HG02938 (cell line): ENCODE data around the gene SCML1.

Experiments used
- ATAC-seq: cut with Tn5 transposase; IDR thresholded peaks from one replicate; pipeline ENCODE4 v1.9.1; 2021; ENCODE audit warnings: mild to moderate bottlenecking, moderate library complexity; ENCODE audit not compliant: unreplicated experiment

The SCML1 gene

DNA sequence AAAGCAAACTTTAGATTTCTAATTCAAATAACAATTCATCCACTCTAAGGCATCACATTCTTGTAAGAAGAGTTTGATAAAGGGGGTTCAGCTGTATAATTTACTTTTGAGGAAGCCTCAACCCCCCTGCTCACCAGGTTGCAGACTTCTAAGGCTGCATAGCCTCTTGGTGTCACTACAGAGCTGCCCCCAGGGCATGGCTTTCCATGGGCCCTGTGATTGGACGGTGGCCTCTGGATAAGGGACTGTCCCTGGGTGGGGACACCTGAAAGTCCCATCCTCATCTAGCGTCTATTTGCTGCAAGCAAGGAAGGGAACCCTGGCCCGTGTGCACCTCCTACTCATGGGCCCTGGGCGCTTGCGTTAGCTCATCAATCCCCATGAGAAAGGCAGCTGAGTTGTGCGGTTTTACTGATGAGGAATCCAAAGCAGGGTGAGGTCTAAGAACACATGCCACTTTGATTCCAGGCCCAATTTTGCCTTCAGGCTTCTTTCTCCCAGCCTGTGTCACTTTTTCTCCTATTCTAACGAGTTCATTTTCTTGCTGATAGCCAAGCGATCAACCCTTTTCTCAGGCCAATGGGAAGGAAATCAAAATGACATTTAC lies 51.8 kb downstream of the SCML1 start:
- ATAC-seq, result no peak

DNA sequence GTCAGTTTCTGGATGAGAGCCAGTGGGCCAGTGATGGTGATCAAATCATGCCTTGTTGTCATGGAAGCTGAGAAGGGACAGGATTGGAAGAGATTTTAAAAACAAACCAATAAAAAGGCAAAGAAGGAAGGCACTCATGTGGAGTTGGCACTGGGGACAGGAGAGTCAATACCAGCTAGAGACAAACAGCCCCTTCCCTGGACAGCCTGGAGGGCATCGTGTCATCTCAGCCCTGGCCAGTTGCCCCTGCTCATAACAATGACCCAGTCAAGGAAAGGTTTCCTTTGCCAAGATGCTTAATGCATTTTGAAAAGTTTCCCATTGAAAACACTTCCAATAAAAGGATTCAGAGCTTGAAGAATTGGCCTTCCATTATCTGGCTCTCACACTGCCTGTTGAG lies 55.5 kb downstream of the SCML1 start:
- no peak for ATAC-seq

DNA sequence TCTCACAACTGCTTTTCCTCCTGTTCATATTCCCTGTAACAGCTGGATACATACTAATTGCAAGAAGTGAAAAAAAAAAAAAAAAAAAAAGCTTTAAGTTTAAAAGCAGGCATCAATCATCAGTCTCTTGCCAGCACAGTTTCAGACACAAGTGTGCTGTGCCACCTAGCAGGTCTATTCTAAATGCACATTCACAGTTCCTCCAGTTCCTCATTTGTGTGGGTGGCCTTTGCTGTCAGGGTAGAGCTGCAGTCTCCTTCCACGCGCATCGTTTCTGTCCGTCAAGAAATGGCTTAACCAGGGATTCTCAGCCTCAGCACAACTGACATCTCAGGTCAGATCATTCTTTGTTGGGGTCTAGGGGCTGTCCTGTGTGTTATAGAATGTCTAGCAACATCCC lies 61.6 kb downstream of the SCML1 start:
- ATAC-seq, result no peak

DNA sequence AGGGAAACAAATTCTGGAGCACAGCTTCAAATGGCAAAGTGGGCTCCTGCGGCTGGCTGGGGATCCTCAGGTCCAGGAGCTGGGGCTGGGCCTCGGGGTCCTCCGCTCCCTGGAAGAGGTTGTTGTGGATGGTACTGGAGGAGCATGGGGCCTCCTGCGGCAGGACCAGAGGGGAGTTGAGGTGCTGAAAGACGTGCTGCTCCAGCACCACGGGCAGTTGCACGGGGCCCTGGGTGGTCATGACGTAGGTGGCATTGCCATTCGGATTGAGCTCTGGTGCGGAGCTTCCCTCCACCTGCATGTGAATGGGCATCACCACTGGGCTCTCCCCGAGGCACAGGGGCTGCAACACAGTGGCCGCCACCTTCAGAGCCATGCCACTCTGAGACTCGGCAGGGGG lies 64.1 kb downstream of the SCML1 start:
- no peak for ATAC-seq

DNA sequence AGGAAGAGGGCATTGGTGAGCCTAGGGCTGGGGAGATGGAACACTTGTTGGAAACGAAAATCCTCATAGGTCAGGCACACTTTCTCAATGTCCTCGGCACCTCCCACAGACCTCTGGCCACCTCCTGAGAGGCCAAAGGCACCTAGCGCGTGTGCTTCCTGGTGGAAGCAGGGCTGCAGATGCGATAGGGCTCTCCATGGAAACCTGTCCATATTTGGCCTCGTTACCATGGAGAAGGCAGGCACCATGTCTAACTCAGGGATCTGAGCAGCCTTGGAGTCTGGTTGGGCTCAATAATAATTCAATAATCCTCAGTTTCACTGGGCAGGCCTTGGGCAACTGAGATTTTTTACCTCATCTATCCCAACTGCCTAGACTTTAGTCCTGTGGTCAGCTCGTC lies 65.5 kb downstream of the SCML1 start:
- no peak for ATAC-seq

DNA sequence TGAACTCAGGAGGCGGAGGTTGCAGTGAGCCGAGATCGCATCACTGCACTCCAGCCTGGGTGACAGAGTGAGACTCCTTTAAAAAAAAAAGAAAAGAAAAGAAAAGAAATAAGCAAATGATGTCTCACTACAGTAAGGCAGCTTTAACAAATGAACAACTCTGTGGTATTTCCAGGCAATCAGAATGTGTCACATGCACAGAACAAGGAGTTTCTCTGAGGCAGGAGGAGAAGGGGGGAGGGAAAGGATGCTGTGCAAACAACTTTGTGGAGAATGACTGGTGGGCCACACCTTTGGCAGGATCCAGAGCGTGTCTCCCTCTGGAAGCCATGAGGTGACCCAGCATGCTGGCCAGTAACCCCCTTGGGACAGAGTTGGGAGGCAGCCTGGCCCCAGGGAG lies 66.2 kb downstream of the SCML1 start:
- ATAC-seq, result no peak
